Loucy (cell line): Measurements from ENCODE around the gene CDC42BPA.
"Not testable (repeated sequence)": the region's sequence is repeated elsewhere in the genome, so short reads cannot be mapped to it uniquely, and the experiment has no call there.

ENCODE experiments used
- EZH2phosphoT487 ChIP-seq: fragments of 200-600 bp; IDR thresholded peaks from 2 replicates; pipeline ENCODE4 v1.6.1; 2018; ENCODE audit warnings: antibody characterized with exemption, mild to moderate bottlenecking, moderate library complexity, borderline replicate concordance
- TF ChIP-seq, protein P1 (sequence below): fragments of 200-600 bp; sonication (generic); conservative IDR thresholded peaks from 2 replicates; pipeline ENCODE4 v1.5.1; 2014; ENCODE audit warnings: mild to moderate bottlenecking, antibody characterized with exemption, low read length

- TF ChIP-seq, protein P1, sequence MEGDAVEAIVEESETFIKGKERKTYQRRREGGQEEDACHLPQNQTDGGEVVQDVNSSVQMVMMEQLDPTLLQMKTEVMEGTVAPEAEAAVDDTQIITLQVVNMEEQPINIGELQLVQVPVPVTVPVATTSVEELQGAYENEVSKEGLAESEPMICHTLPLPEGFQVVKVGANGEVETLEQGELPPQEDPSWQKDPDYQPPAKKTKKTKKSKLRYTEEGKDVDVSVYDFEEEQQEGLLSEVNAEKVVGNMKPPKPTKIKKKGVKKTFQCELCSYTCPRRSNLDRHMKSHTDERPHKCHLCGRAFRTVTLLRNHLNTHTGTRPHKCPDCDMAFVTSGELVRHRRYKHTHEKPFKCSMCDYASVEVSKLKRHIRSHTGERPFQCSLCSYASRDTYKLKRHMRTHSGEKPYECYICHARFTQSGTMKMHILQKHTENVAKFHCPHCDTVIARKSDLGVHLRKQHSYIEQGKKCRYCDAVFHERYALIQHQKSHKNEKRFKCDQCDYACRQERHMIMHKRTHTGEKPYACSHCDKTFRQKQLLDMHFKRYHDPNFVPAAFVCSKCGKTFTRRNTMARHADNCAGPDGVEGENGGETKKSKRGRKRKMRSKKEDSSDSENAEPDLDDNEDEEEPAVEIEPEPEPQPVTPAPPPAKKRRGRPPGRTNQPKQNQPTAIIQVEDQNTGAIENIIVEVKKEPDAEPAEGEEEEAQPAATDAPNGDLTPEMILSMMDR: not testable (repeated sequence)
- TF ChIP-seq EZH2phosphoT487: not testable (repeated sequence)
These were observed 17.8 kb upstream of the CDC42BPA start for GRCh38 chr1:227336136-227336535.
